ENCODE results near the gene SIGLEC14.

SIGLEC14 gene

DNA sequence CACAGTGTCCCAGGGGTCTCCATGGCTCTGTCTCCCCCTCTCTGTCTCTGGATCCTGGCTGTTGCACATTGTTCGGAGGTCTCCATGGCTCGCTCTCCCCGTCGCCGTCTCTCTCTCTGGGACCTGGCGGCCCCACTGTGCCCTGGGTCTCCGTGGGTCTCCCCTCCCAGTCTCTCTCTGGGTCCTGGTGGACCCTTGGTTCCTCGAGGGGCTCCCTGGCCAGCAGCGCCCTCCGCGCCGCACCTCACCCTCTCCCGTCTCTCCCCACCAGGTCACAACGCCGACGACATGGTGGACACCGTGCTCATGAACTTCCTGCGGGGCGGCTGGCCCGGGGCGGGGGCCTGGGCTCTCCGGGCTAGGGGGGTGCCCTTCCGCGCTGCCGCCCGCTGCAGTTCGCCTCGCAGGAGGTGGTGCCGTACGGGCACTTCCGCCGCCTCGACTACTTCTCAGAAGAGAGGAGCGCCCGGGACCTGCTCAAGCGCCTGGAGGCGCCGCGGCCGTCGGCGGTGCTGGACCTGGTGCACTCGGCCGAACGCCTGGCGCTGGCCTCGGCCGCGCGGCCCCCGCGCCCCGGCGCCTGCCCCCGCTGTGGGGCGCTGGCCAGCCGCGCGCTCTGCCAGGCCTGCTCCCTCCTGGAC is 45.6 kb downstream of the SIGLEC14 start:
- DNase-seq = no peak
- no peaks in the 10 kb centered on the region for H3K36me3 Mint-ChIP-seq (ENCODE audit: low read depth)

GRCh38 chr19:51599084-51599483 is 47.5 kb downstream of the SIGLEC14 start:
- no peak for DNase-seq
- H3K4me3 Mint-ChIP-seq = no peak overlapping the region
- no peaks in the 10 kb centered on the region for H3K36me3 Mint-ChIP-seq (ENCODE audit: low read depth)
- peaks cover 48% of the 10 kb centered on the region for H3K9me3 Mint-ChIP-seq
- peaks cover 12% of the 10 kb centered on the region for H3K27me3 Mint-ChIP-seq (ENCODE audit: low read depth, poor library complexity)
- H3K27ac Mint-ChIP-seq = no peak overlapping the region
- TF ChIP-seq, protein P1, sequence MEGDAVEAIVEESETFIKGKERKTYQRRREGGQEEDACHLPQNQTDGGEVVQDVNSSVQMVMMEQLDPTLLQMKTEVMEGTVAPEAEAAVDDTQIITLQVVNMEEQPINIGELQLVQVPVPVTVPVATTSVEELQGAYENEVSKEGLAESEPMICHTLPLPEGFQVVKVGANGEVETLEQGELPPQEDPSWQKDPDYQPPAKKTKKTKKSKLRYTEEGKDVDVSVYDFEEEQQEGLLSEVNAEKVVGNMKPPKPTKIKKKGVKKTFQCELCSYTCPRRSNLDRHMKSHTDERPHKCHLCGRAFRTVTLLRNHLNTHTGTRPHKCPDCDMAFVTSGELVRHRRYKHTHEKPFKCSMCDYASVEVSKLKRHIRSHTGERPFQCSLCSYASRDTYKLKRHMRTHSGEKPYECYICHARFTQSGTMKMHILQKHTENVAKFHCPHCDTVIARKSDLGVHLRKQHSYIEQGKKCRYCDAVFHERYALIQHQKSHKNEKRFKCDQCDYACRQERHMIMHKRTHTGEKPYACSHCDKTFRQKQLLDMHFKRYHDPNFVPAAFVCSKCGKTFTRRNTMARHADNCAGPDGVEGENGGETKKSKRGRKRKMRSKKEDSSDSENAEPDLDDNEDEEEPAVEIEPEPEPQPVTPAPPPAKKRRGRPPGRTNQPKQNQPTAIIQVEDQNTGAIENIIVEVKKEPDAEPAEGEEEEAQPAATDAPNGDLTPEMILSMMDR (IDR thresholded peaks at IDR 0.05) = no peak
- H3K4me1 Mint-ChIP-seq = peaks cover 11% of the 10 kb centered on the region

More for the DNA sequence above, 45.6 kb downstream of the SIGLEC14 start:
- Mint-ChIP-seq H3K27me3 (ENCODE audit: low read depth, poor library complexity) (peaks cover 13% of the 10 kb centered on the region), H3K4me3 (no peak overlapping the region), H3K9me3 (peaks cover 54% of the 10 kb centered on the region), H3K4me1 (no peaks in the 10 kb centered on the region), H3K27ac (no peak overlapping the region)
- TF ChIP-seq, protein P1 (IDR thresholded peaks at IDR 0.05) = no peak

DNA sequence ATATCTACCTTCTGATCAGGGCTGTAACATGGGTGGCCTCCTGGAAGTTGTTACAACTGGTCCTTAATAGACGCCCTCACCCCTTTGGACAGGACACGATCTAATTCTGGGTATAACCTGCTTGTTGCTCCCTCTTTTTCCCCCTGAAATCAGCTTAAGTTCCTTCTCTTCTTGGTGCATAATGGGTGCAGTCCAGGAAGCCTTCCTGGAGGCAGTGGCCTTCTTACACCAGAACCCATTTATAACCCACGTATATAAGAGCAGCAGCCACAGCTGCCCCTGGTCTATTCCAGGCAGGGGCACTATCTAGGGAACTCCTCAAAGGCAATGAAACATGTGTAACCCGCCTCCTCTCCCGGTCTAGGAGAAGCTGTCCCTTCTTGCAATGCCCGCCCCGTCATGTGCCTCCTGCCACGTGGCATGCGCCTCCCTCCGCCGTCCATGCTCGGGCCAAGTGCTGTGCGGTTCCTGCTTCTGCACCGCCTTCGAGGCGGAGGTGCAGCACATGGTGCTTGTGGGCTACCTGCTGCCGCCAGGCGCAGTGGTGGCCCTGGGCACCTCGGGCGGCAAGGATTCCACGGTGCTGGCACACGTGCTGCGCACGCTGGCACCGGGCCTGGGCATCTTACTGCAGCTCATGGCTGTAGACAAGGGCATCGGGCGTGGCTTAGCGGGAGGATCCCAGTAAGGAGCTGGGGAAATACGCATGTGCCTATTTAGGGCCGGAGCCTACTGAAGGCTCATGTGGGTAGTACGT is 48.3 kb downstream of the SIGLEC14 start:
- Mint-ChIP-seq H3K36me3 (ENCODE audit: low read depth) (no peaks in the 10 kb centered on the region), H3K9me3 (peaks cover 48% of the 10 kb centered on the region), H3K27ac (no peak overlapping the region), H3K4me3 (no peak overlapping the region), H3K4me1 (peaks cover 18% of the 10 kb centered on the region), H3K27me3 (ENCODE audit: low read depth, poor library complexity) (peaks cover 12% of the 10 kb centered on the region)
- no peak for DNase-seq
- TF ChIP-seq, protein P1 (IDR thresholded peaks at IDR 0.05) = no peak

GRCh38 chr19:51595190-51596175 is 51.1 kb downstream of the SIGLEC14 start:
- DNase-seq = no peak
- TF ChIP-seq, protein P1 (IDR thresholded peaks at IDR 0.05) = no peak
- Mint-ChIP-seq H3K27ac (no peak overlapping the region), H3K9me3 (peaks cover 35% of the 10 kb centered on the region), H3K4me3 (peak overlapping the region; percentile 93), H3K4me1 (peaks cover 20% of the 10 kb centered on the region), H3K27me3 (ENCODE audit: low read depth, poor library complexity) (peaks cover 12% of the 10 kb centered on the region), H3K36me3 (ENCODE audit: low read depth) (peaks cover 6% of the 10 kb centered on the region)

DNA sequence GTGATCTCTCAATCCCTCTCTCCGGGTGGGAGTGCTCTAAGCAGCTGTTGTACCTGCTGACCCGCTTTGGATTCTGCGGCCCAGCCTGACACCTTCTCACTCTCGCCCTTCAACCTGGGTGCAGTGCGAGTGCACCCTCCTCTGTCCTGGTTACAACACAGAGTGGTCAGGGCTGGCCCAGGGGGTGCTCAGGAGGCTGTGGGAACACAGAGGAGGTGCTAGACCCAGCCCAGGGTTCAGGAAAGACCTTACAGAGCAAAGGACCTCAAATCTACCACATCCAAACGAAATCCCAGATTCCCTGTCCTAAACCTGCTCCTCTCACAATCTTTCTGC is 51.9 kb downstream of the SIGLEC14 start:
- Mint-ChIP-seq H3K4me3 (peak overlapping the region; percentile 93), H3K27me3 (ENCODE audit: low read depth, poor library complexity) (peaks cover 12% of the 10 kb centered on the region), H3K4me1 (peaks cover 20% of the 10 kb centered on the region), H3K9me3 (peaks cover 30% of the 10 kb centered on the region), H3K36me3 (ENCODE audit: low read depth) (peaks cover 13% of the 10 kb centered on the region), H3K27ac (no peak overlapping the region)
- no peak for DNase-seq
- TF ChIP-seq, protein P1 (IDR thresholded peaks at IDR 0.05) = no peak
